Activated CD4-positive, alpha-beta memory T cell treated with anti-CD3 and anti-CD28 coated beads, Interleukin-2, amount 10 ng/mL, durations not matched to agents 7 days and 5 days (primary cell): ENCODE measurements around the gene TTC9. TPM values are rescaled to one million over a fixed set of nuclear protein-coding genes. Genes with fewer than 3 reads are reported as not detected.

Experiments used
- CTCF ChIA-PET: fragments of 350-600 bp; sonication (Branson Sonifier 250); formaldehyde crosslinking; loops from one replicate; lab custom pipeline; 2021; ENCODE audit warnings: antibody characterized with exemption, inconsistent platforms; lab: Charles Lee
- POLR2A ChIA-PET: fragments of 350-600 bp; sonication (Branson Sonifier 250); formaldehyde crosslinking; loops from one replicate; lab custom pipeline; 2021; ENCODE audit warnings: antibody characterized with exemption; lab: Charles Lee
- DNase-seq: peaks from one replicate; pipeline ENCODE4 v3.0.0-alpha.2; 2020
- H3K27ac Mint-ChIP-seq: one replicate; pipeline ENCODE4 v1.8.0; 2021; ENCODE audit warnings: mild to moderate bottlenecking, mixed read lengths
- H3K27me3 Mint-ChIP-seq: one replicate; pipeline ENCODE4 v1.8.0; 2021; ENCODE audit warnings: mixed read lengths
- H3K36me3 Mint-ChIP-seq: one replicate; pipeline ENCODE4 v1.8.0; 2021; ENCODE audit warnings: low read depth, mixed read lengths
- H3K4me1 Mint-ChIP-seq: one replicate; pipeline ENCODE4 v1.8.0; 2021; ENCODE audit warnings: mixed read lengths
- H3K4me3 Mint-ChIP-seq: one replicate; pipeline ENCODE4 v1.8.0; 2021; ENCODE audit warnings: mild to moderate bottlenecking, mixed read lengths
- H3K9me3 Mint-ChIP-seq: one replicate; pipeline ENCODE4 v1.8.0; 2021; ENCODE audit warnings: mixed read lengths
- total RNA-seq, 2 experiments: library from RNA; stranded (reverse); gene quantifications; one replicate each; pipeline ENCODE4 v1.2.3, GENCODE V29; 2021

Gene TTC9
- total RNA-seq, result 10 to 100 TPM; 14.1 to 14.7 TPM

GRCh38 chr14:70641548-70642302 is at the start of gene TTC9:
Gene TTC9 (plus strand): TSS chr14:70641916. CDS start chr14:70642130, 214 bp downstream.
- no peak for DNase-seq
- H3K9me3 Mint-ChIP-seq, result no peaks in the 10 kb centered on the region
- peaks cover 25% of the 10 kb centered on the region for H3K36me3 Mint-ChIP-seq
- H3K27me3 Mint-ChIP-seq, result no peaks in the 10 kb centered on the region
- peaks cover 57% of the 10 kb centered on the region for H3K4me1 Mint-ChIP-seq
- H3K4me3 Mint-ChIP-seq, result peak within 1 kb of the TSS; percentile 94
- POLR2A ChIA-PET, result interaction anchor here (0.6 to 7.1 kb wide), 16 partner anchors 8 to 875 kb away, joined by 3 to 192 read pairs (median 4); partner anchors contain the start of genes MAP3K9, MED6 and SRSF5
- CTCF ChIA-PET, result interaction anchor here (1.1 to 2.0 kb wide), 3 partner anchors 13 to 72 kb away, joined by 4 to 14 read pairs (median 5); no protein-coding TSS in a partner anchor
- H3K27ac Mint-ChIP-seq, result peak within 1 kb of the TSS; percentile 84

- Mint-ChIP-seq H3K36me3 (peaks cover 53% of the 10 kb centered on the region), H3K27ac (no peak overlapping the region), H3K27me3 (no peaks in the 10 kb centered on the region), H3K9me3 (no peaks in the 10 kb centered on the region), H3K4me3 (no peak overlapping the region), H3K4me1 (peaks cover 19% of the 10 kb centered on the region)
- CTCF ChIA-PET, result no interaction called here
- POLR2A ChIA-PET, result no interaction called here
- DNase-seq, result no peak
Measured at GRCh38 chr14:70594461-70594860, 47.3 kb upstream of the TTC9 start.

- CTCF ChIA-PET, result no interaction called here
- DNase-seq, result no peak
- POLR2A ChIA-PET, result no interaction called here
- H3K4me3 Mint-ChIP-seq, result no peak overlapping the region
- H3K27ac Mint-ChIP-seq, result no peak overlapping the region
- H3K27me3 Mint-ChIP-seq, result no peaks in the 10 kb centered on the region
- no peaks in the 10 kb centered on the region for H3K9me3 Mint-ChIP-seq
- H3K36me3 Mint-ChIP-seq, result peaks cover 46% of the 10 kb centered on the region
- H3K4me1 Mint-ChIP-seq, result peaks cover 30% of the 10 kb centered on the region
Measured at GRCh38 chr14:70595443-70596185, 46.1 kb upstream of the TTC9 start.

- Mint-ChIP-seq H3K9me3 (no peaks in the 10 kb centered on the region), H3K27ac (no peak overlapping the region)
- POLR2A ChIA-PET, result interaction anchor here (0.6 kb wide), 1 partner anchor 329 kb away, joined by 4 read pairs; no protein-coding TSS in a partner anchor
Measured at GRCh38 chr14:70597731-70598130, 44.0 kb upstream of the TTC9 start.

GRCh38 chr14:70599345-70599744 is 42.4 kb upstream of the TTC9 start:
- Mint-ChIP-seq H3K27me3 (peaks cover 10% of the 10 kb centered on the region), H3K36me3 (peaks cover 26% of the 10 kb centered on the region), H3K4me3 (peak overlapping the region; percentile 100), H3K9me3 (no peaks in the 10 kb centered on the region), H3K27ac (peak overlapping the region; percentile 15), H3K4me1 (peaks cover 34% of the 10 kb centered on the region)
- ChIA-PET POLR2A (interaction anchor here (0.7 to 2.1 kb wide), 4 partner anchors 12 to 240 kb away, joined by 3 to 5 read pairs (median 4); partner anchors contain the start of gene COX16), CTCF (interaction anchor here (1.0 kb wide), 1 partner anchor 372 kb away, joined by 3 read pairs; no protein-coding TSS in a partner anchor)
- DNase-seq, result no peak

More at GRCh38 chr14:70597731-70598130, 44.0 kb upstream of the TTC9 start:
- H3K36me3 Mint-ChIP-seq, result peaks cover 35% of the 10 kb centered on the region
- no peak overlapping the region for H3K4me3 Mint-ChIP-seq
- CTCF ChIA-PET, result no interaction called here
- H3K4me1 Mint-ChIP-seq, result peaks cover 34% of the 10 kb centered on the region
- no peak for DNase-seq
- H3K27me3 Mint-ChIP-seq, result peaks cover 2% of the 10 kb centered on the region

- Mint-ChIP-seq H3K4me3 (peak within 1 kb of the TSS; percentile 100), H3K27me3 (peaks cover 12% of the 10 kb centered on the region), H3K36me3 (peaks cover 15% of the 10 kb centered on the region), H3K9me3 (no peaks in the 10 kb centered on the region), H3K27ac (peak within 1 kb of the TSS; percentile 93), H3K4me1 (peaks cover 34% of the 10 kb centered on the region)
- POLR2A ChIA-PET, result interaction anchor here (0.6 to 2.1 kb wide), 12 partner anchors 13 to 1908 kb away, joined by 3 to 6 read pairs (median 3); partner anchors contain the start of genes COX16, MAP3K9 and TTC9
- DNase-seq, result peak; percentile 95
- CTCF ChIA-PET, result interaction anchor here (0.6 to 1.7 kb wide), 3 partner anchors 46 to 218 kb away, joined by 3 to 5 read pairs (median 3); no protein-coding TSS in a partner anchor
Measured at GRCh38 chr14:70600382-70601157, 41.1 kb upstream of the TTC9 start, which contains the start of gene MED6. Gene MED6 (minus strand): TSS chr14:70600655. CDS start chr14:70600637, 18 bp downstream.

- H3K4me3 Mint-ChIP-seq, result peak overlapping the region; percentile 100
- H3K27ac Mint-ChIP-seq, result peak overlapping the region; percentile 69
- H3K4me1 Mint-ChIP-seq, result peaks cover 33% of the 10 kb centered on the region
- peaks cover 14% of the 10 kb centered on the region for H3K27me3 Mint-ChIP-seq
- CTCF ChIA-PET, result interaction anchor here (1.2 to 1.7 kb wide), 2 partner anchors 45 to 217 kb away, joined by 3 to 5 read pairs; no protein-coding TSS in a partner anchor
- POLR2A ChIA-PET, result interaction anchor here (0.6 to 1.6 kb wide), 8 partner anchors 40 to 1909 kb away, joined by 3 to 6 read pairs (median 3); partner anchors contain the start of genes MAP3K9 and TTC9
- DNase-seq, result no peak
- peaks cover 11% of the 10 kb centered on the region for H3K36me3 Mint-ChIP-seq
- H3K9me3 Mint-ChIP-seq, result no peaks in the 10 kb centered on the region
Measured at GRCh38 chr14:70601162-70601561, 40.6 kb upstream of the TTC9 start.

- Mint-ChIP-seq H3K27ac (no peak overlapping the region), H3K4me3 (no peak overlapping the region), H3K9me3 (no peaks in the 10 kb centered on the region), H3K4me1 (peaks cover 33% of the 10 kb centered on the region), H3K27me3 (peaks cover 21% of the 10 kb centered on the region), H3K36me3 (peaks cover 5% of the 10 kb centered on the region)
- POLR2A ChIA-PET, result interaction anchor here (0.8 to 1.4 kb wide), 2 partner anchors 40 to 207 kb away, joined by 3 to 5 read pairs; partner anchors contain the start of genes MAP3K9 and TTC9
- CTCF ChIA-PET, result interaction anchor here (1.6 kb wide), 1 partner anchor 215 kb away, joined by 4 read pairs; no protein-coding TSS in a partner anchor
- no peak for DNase-seq
Measured at GRCh38 chr14:70602254-70602653, 39.5 kb upstream of the TTC9 start.

GRCh38 chr14:70611216-70611615 is 30.5 kb upstream of the TTC9 start:
- Mint-ChIP-seq H3K36me3 (no peaks in the 10 kb centered on the region), H3K4me3 (no peak overlapping the region), H3K4me1 (no peaks in the 10 kb centered on the region), H3K27me3 (peaks cover 11% of the 10 kb centered on the region), H3K9me3 (no peaks in the 10 kb centered on the region), H3K27ac (no peak overlapping the region)
- no peak for DNase-seq
- POLR2A ChIA-PET, result no interaction called here
- CTCF ChIA-PET, result no interaction called here

GRCh38 chr14:70616646-70617045 is 25.1 kb upstream of the TTC9 start:
- Mint-ChIP-seq H3K4me3 (no peak overlapping the region), H3K36me3 (no peaks in the 10 kb centered on the region)
- CTCF ChIA-PET, result interaction anchor here (1.0 to 1.2 kb wide), 2 partner anchors 62 to 97 kb away, joined by 3 to 4 read pairs; no protein-coding TSS in a partner anchor

GRCh38 chr14:70618314-70618713 is 23.4 kb upstream of the TTC9 start:
- Mint-ChIP-seq H3K4me1 (no peaks in the 10 kb centered on the region), H3K4me3 (no peak overlapping the region), H3K36me3 (no peaks in the 10 kb centered on the region), H3K27ac (no peak overlapping the region), H3K27me3 (peaks cover 12% of the 10 kb centered on the region), H3K9me3 (no peaks in the 10 kb centered on the region)
- no peak for DNase-seq
- CTCF ChIA-PET, result no interaction called here
- POLR2A ChIA-PET, result no interaction called here

More at GRCh38 chr14:70616646-70617045, 25.1 kb upstream of the TTC9 start:
- DNase-seq, result no peak
- Mint-ChIP-seq H3K9me3 (no peaks in the 10 kb centered on the region), H3K27ac (no peak overlapping the region), H3K27me3 (peaks cover 10% of the 10 kb centered on the region), H3K4me1 (no peaks in the 10 kb centered on the region)
- POLR2A ChIA-PET, result no interaction called here

GRCh38 chr14:70619708-70620107 is 22.0 kb upstream of the TTC9 start:
- CTCF ChIA-PET, result interaction anchor here (2.7 kb wide), 1 partner anchor 95 kb away, joined by 19 read pairs; no protein-coding TSS in a partner anchor

More at GRCh38 chr14:70619708-70620107, 22.0 kb upstream of the TTC9 start:
- Mint-ChIP-seq H3K4me1 (no peaks in the 10 kb centered on the region), H3K27ac (no peak overlapping the region), H3K4me3 (no peak overlapping the region), H3K27me3 (peaks cover 12% of the 10 kb centered on the region), H3K36me3 (no peaks in the 10 kb centered on the region), H3K9me3 (no peaks in the 10 kb centered on the region)
- DNase-seq, result no peak
- POLR2A ChIA-PET, result no interaction called here
